Activated T-helper 9 cell treated with anti-CD3 and anti-CD28 coated beads, Interleukin-2, amount 50 U/mL, for 16 hours (primary cell): Measurements from ENCODE around the gene SLC16A8.

Experiments
- DNase-seq: peaks from one replicate; pipeline ENCODE4 v3.0.0-alpha.2; 2020; ENCODE audit warnings: low read depth

Gene SLC16A8

DNA sequence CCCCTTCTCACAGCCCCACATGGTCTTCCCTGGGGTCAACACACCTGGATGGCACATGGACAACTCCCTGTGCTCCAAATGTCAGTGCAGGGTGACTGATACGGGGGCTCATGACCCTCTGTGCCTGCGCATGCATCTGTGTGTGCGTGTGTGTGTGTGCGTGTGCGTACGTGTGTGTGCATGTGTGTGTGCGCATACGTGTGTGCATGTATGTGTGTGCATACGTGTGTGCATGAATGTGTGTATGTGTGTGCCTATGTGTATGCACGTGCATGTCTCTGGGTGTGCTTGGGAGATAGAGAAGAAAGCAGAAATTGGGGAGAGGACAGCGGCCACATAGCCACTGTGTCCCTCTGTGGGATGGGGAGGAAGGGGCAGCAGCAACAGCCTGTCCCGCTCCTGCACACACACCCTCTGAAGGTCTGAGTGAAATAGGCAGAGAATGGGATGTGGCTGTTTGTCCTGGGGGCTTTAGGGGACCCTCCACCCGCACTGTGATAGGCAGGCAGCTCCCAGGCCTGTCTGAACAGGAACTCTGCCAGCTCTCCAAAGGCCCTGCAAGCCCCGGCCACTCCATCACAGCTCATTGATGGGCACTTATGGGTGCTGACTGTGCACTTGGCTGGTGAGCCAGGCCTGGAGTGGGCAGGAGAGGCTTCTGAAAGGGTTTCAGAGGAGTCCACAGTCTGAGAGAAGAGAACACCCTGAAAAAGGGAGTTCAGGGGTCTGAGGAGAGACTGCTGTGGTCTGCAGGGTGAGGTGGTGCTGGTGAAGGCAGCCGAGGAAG, 55.4 kb downstream of the SLC16A8 start:
- DNase-seq, result no peak
